SKM-1 (cell line): ENCODE data around the gene DHRS7.

Source experiments
- DNase-seq: peaks from one replicate; lab custom pipeline; 2025; ENCODE audit not compliant: unreplicated experiment; lab: John Stamatoyannopoulos, UW

DHRS7 gene, protein sequence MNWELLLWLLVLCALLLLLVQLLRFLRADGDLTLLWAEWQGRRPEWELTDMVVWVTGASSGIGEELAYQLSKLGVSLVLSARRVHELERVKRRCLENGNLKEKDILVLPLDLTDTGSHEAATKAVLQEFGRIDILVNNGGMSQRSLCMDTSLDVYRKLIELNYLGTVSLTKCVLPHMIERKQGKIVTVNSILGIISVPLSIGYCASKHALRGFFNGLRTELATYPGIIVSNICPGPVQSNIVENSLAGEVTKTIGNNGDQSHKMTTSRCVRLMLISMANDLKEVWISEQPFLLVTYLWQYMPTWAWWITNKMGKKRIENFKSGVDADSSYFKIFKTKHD

DNA sequence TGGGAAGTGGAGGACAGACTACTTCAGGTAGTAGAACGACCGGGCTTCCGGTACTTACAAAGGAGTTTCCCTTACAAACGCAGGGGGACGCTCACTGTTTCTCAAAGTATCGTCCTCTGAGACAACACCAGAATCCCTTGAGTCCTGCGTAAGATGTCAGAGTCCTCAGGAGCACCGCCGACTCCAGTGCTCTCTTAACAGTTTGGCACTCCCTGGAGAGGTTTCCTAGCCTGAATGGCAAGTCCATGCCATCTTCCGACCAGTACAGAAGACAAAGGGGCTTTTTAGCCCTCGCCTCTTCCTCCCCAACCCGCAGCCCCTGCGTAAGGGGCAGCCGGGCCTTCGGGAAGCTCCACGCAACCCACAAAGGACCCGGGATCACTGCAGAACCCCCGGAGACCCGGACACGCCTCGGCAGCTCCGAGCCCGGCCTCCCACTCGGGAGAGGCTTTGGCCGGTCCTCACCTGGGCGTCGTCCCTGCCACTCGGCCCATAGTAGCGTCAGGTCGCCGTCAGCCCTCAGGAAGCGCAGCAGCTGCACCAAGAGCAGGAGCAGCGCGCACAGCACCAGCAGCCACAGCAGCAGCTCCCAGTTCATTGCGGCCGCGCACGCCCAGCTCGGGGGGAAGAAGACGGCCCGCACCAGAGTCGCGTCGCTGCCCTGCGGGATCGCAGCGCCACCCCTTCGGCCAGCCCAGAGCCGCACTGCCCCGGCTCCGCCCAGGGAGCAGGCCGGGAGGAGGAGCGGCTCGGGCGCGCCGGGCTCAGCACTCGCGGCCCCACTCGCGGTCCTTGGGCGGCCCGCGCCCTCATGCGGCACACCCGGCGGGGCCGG, at the start of gene DHRS7:
Gene DHRS7, minus strand, starts transcription at position 687 of the 835 bp plus-strand sequence. Its CDS starts 89 bp downstream, at position 598.
- DNase-seq = peak; percentile 17

DNA sequence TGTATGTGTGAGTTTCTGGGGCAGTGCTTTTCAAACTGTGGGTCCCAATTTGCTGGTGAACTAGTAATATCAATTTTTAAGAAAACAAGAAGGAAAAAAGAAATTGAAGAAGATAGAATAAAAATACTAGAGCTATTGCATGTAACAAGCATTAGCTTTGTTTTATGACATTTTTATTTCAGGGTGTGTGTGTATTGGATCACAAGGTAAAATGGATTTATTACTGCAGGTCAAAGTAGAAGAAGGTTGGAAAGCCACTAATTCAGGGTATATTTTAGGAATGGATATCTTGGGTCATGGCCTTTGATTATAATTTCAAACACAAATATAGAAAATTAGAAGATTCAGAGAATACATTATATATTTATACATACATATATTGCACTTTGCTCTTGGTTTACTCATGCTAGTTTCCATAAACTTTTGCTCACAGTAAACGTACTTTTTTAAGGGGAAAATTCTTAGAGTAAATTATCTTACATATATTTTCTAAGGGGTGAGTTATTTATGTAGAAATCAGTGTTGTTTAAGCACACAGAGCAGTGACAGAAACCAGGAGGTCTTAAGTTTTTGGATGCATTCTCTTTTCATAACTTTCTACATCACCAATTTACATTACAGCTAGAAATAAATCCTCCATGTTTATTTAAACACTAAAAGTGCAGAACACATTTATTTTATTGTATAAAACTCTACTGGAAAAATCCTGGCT, 49.4 kb upstream of the DHRS7 start:
- DNase-seq = no peak

DNA sequence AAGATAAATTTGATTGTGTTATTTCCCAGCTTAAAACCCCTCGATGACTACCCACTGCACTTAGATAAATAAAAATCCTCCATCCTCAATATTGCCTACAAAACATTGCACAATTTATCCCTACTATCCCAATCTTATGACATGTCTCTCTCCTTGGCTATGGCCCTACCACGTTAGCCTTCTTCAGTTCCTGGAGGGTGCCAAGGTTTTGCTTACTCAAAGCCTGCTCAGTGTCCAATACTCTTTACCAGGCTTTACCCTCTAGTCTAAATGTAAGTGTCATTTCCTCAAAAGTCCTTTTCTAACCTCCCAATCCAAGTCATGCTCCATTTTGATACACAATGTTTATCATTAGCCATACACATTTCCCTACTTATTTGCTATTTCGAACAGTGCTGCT, 48.8 kb upstream of the DHRS7 start:
- no peak for DNase-seq

DNA sequence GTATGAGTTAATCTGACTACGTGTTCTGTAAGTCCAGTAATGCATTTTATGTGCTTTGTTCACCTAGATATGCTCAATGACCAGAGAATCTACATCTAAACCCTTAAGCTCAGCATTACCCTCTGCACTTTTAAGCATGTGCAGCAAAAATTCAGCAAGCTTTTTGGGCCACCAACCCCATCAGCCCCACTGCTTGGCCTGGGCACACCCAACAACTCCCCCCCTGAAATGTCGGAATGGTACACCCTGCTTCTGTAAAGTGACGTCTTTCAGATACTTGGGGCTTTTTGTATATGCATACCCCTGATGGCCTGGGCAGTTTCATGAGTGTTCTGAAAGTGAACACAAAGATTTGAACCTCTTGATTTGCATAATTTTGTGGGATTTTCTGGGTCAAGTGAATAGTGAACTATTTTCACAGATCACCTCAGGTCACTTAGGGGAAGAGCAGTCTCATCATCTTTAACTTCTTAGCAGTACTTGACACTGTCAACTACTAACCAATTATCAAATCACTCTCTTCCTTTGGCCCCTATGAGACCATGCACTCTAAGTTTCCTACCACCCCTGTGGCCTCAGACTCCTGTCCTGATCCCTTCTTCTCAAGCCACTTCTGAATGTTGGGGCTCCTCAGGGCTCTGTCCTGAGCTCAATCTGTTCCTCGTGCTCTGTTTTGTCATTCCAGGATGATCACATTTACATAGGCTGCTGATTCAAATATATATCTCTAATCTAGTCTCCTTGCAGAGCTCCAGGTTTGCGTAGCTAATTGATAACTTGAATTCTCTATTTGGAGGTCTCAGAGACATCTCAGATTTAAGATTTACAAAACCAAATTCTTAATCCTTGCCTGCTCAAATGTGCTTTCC, 47.5 kb upstream of the DHRS7 start:
- no peak for DNase-seq

DNA sequence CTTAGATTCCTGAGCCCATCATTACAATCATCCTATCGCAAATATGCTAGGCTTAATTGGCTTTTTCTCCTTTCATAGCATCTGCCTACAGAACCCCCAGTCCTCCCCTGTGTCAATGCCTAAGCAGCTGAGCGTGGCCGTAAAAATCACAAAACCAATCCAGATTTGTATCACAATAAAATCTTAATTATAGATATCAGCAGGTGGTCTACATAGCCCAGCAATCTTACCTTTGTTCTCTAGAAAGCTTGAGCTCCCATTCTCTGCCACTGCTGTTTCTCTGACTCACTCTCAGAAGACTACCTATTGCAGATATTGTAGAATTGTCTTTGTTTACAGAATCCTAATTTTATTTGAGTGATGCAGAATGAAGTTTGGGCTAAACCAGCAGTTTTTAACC, 46.0 kb upstream of the DHRS7 start:
- no peak for DNase-seq

DNA sequence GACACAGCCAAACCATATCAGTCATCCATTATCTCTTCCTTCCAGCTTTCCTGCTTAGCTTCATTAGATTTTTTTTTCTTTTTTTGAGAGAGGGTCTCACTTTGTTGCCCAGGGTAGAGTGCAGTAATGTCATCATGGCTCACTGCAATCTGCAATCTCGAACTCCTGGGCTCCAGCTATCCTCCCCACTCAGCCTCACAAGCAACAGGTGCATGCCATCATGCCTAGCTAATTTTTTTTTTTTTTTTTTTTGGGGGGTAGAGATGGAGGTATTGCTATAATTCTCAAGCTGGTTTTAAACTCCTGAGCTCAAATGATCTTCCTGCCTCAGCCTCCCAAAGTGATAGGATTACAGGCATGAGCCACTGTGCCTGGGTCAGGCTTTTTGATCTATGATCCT, 45.5 kb upstream of the DHRS7 start:
- DNase-seq = no peak

DNA sequence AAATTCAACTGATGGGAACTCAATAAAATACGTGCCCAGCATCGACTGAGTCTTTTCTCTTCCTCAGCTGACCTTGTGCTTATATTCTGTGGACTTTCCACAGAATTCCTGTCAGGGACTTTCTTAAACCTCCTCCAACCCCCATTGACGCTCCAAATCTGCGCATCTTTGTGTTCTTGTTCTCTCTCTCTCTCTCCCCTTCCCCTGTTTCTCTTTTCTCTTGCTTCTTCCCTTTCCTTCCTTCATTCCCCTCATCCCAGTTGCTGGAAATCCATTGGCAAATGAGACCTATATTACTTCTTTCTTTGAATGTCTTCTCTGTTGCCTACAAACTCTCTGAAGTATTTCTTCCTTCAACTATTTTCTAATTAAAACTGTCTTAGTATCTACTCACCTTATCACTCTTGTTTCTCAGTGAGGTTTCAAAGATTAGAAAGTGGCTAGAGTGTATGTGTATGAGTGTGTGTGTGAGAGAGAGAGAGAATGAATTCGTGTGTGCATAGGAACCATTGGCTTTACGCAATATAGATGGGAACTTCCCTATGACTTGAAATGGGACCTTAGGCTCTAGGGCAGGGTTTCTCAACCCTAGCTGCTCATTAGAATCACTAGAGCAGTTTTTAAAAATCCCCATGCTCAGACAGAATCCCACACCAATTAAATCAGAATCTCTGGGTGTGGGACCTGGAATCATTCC, 41.8 kb upstream of the DHRS7 start:
- DNase-seq = peak; percentile 39

DNA sequence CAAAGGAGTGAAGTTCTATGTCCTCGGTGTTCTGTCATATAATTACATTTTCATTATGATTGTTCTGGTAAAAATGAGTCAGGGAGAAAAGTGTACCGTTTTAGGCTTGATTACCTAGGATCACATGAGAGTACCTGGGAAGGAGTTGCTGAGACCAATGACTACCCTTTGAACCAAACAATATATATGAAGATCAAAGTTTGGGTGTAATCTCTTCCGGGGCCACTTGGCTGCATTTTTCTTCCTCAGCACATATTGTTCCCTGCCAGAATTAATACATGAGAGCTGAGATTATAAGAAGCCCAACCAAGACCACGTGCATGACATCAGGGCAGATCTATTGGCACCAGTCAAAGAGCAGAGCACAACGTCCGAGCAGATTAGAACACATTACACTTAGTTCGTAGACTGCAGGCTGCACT, 41.1 kb upstream of the DHRS7 start:
- no peak for DNase-seq

DNA sequence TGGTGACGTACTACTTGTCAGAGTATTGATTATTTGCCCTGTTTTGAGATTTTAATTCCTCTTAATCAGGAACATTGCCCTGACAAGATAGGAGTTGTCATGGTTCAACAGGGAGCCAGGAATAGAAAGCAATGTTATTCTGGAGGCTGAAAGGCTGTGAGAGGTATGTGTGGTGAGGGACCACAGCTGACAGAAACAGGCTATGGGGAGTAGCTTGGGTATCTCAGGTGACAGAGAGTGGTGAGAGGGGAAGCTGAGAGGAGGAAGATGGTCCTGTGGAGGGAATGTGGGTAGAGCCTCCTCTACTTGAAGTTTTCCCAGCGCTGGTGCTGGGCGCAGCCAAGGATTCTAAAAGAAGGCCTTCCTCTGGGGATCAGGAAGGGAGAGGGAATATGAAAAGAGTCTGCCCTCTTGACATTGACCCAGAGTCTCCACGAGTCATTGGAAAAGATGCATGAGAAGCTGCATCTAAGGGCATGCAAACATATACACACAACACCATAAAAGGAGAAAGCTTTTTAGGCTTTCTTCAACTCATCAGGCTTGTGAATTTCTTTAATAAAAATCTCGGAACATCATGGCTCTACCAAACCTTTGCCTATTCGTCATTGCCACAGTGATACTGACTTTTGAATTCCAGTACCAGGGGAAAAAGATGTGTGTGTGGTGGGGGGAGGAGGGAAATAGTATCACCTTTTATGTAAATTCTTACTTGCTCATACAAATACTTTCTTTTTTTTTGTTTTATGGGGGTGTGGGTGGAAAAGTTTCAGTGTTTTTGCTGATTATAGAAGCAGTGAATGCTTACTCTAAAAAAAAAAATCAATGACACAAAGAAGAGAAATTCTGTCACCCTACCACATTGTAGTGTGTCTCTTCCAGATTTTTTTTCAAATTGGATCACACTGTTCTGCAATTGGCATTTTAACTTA, 39.9 kb upstream of the DHRS7 start:
- DNase-seq = no peak

DNA sequence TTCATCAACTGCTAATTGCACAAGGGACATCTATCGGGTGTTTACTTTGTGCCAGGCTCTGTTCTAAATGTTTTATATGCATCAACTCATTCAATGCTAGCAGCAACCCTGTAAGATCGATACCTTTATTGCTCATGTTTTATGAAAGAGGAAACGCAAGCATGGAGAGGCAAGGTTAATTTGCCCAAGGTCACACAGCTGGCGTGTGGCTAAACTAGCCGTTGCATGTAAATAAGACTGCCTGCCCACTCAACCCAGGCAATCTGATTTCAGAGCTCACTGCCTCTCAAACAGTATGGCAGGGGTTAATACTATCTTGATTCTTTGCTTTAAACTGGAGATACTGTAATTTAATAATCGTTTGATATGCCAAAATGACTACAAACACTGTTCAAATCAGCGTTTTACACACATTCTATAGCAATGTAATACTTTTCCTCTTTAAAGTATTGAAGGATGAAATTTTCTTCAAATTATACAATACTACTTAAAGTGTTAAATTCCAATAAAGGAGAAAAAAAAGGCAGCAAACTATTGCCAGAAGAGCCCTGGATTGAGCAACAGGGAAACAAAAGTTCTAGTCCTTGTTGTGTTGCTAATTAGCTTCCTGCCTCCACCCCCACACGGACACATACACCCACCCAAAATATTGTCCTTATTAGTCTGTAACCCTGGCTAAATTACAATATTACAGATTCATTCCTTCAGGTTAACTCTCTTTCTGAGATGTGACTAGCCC, 39.1 kb upstream of the DHRS7 start:
- DNase-seq = no peak

DNA sequence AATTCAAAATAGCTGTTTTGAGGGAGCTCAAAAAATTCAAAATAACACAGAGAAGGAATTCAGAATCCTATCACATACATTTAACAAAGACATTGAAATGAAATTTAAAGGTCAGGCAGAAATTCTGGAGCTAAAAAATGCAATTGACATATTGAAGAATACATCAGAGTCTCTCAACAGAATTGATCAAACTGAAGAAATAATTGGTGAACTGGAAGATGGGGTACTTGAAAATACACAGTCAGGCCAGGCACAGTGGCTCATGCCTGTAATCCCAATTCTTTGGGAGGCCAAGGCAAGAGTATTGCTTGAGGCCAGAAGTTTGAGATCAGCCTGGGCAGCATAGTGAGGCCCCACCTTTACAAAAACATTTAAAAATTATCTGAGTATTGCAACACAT, 34.1 kb upstream of the DHRS7 start:
- no peak for DNase-seq

DNA sequence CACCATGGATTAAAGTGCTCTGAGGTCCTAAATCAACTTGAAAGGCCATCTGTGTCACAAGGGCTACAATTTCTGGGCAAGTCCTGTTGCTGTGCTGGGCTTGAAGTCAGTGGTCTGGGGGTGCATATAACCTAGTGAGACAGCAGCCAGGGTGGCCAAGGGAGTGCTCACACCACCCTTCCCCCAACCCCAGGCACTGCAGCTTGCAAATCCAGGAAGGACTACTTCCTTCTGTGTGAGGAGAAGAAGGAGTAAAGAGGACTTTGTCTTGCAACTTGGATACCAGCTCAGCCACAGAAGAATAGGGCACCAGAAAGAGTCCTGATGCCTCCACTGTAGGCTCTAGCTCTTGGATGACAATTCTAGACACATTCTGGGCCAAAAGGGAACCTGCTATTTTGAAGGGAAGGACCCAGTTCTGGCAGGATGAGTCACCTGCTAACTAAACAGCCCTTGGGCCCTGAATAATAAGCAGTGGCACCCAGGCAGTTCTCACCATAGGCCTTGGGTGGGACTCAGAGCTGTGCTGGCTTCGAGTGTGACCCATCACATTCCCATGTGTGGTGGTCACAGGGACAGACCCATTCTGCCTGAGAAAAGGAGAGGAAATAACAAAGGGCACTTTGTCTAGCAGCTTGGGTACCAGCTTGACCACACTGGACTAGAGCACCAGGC, 32.6 kb upstream of the DHRS7 start:
- DNase-seq = no peak

DNA sequence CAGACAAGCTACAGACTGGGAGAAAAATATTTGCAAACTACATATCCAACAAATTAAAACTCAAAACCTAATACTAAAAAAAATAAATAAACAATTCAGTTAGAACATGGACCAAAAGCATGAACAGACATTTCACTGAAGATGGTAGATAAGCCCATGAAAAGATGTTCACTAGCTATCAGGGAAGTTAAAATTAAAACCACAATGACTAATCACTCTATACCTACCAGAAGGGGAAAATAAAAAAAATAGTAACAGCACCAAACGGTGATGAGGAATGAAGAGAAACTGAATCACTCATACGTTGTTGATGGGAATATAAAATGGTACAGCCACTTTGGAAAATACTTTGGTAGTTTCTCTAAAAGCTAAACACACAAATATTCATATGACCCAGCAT, 31.1 kb upstream of the DHRS7 start:
- DNase-seq = no peak

DNA sequence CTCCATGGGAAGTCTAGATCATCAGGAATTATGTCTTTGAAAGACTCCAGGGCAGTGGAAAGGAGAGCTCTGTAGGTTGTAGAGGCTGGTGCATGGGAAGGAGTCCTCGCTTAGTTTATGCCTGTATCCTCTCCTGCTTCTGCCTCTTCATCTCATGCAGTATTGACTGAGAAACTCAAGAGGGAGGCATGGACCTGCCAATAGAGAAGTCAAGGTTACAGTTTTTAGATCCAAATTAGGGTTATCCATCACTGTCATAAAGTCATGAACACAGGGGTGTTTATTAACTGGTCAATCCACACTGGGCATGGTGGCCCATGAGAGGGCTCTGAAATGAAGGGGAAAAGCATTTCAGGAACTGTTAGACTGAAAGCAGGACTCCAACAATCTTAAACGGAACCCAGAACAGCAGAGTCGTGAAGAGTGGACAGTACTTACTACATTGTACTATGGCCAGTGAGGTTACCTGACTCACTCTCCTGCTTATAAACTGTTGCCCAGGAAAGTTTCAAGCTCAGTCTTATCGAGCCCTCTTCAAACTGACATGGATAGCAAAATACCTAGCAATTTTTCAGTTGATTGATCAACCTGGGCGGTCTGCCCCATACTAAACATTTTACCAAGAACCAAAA, 30.1 kb upstream of the DHRS7 start:
- no peak for DNase-seq

DNA sequence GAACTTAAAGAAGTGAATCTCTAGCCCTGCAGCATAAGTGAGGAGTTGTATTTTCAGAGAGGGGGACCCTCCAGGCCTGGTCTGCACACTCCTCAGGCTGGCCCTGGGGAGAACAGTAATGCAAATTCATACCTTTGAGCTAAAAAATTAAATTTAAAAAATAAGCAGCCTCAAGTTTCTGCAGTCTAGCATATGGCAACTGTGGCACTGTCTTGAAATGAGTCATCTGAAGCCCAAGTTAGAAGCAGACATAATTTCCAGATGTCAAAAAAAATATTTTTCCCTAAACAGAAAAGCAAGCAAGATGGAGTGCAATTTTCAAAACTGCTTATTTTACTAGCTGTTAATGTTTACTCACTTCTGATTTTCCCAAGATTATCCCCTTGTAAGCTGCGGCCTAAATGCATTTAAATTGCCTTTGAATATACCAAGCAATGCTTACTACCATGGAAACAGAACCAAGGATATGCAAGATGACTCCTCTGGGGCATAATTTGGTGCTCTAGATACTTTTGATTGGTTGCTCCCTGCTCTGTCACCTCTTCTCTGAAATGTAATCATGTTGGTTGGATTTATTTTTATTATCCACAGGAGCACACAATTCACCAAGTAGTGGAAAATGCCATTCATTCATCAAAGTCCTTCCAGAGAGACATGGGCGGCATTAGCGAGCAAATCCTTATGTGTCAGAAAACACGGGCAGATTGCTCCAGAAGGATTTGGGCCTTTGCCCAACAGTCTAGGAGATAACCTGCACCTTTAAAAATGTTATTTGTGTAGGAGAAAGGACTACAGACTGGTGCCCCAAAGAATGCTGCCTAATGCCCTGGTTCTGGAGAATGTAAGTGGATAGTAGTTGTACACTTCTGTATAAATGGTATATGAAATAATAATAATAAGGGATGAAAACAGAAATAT, 25.0 kb upstream of the DHRS7 start:
- no peak for DNase-seq

DNA sequence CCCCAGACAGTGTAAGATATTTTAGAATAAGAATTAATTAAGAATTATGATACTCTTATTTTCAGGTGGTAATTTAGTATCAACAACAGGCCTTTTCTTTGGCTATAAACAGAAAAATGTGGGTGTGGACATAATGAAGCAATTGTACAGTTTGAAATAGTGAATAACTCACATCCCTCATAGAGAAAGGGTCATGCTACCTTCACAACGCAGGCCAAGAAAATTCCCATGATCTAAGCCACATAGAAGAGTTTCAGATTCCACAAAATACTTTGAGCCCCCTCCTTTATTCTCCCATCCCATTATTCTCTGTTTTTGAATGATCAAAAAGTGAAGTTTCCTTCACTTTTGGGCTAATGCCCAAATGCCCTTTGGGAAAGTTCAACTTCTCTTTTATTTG, 23.5 kb upstream of the DHRS7 start:
- DNase-seq = no peak
